ENCODE data around the gene TRIM14. TPM values are rescaled to one million over a fixed set of nuclear protein-coding genes. Genes with fewer than 3 reads are reported as not detected.

TRIM14 gene
- total RNA-seq, 1 experiment from 2014 or later, result 34.5 TPM

GRCh38 chr9:98105006-98105405 lies 14.0 kb downstream of the TRIM14 start:
- Mint-ChIP-seq H3K4me1 (ENCODE audit: low read depth, unreplicated experiment) (peaks cover 12% of the 10 kb centered on the region), H3K27me3 (ENCODE audit: insufficient read depth, unreplicated experiment) (no peaks in the 10 kb centered on the region), H3K27ac (ENCODE audit: unreplicated experiment) (no peak overlapping the region), H3K9me3 (ENCODE audit: unreplicated experiment) (no peaks in the 10 kb centered on the region), H3K36me3 (ENCODE audit: insufficient read depth, unreplicated experiment) (peaks cover 41% of the 10 kb centered on the region), H3K4me3 (ENCODE audit: unreplicated experiment) (no peak overlapping the region)
- Histone ChIP-seq H3K36me3 (ENCODE audit: control insufficient read depth, insufficient read depth, low read length) (peaks cover 7% of the 10 kb centered on the region), H3K27me3 (replicated peaks; ENCODE audit: control insufficient read depth, insufficient read depth, low read length) (no peaks in the 10 kb centered on the region), H3K4me3 (ENCODE audit: low read depth, low read length) (no peak overlapping the region), H3K9me3 (peaks cover 14% of the 10 kb centered on the region), H3K4me1 (peaks cover 12% of the 10 kb centered on the region)
- CTCF ChIA-PET, result no interaction called here
- peak in 1 of 2 experiments; percentile 26 for DNase-seq
- intact Hi-C loops (cut with micrococcal nuclease; ENCODE audit: unreplicated experiment), result no loop called here
- no TSS peak for BruUV-seq (replicated peaks)
- POLR2A ChIA-PET, result no interaction called here
- no peak for TF ChIP-seq CTCF (IDR thresholded peaks at IDR 0.05; ENCODE audit: insufficient read depth in 1 of 2, low read depth in 1 of 2, low read length in 1 of 2, severe bottlenecking in 1 of 2, unreplicated experiment in 1 of 2)

- CTCF ChIA-PET, result no interaction called here
- DNase-seq, result peak in 1 of 2 experiments; percentile 26
- Histone ChIP-seq H3K27me3 (replicated peaks; ENCODE audit: control insufficient read depth, insufficient read depth, low read length) (no peaks in the 10 kb centered on the region), H3K9me3 (peaks cover 14% of the 10 kb centered on the region), H3K4me1 (peaks cover 17% of the 10 kb centered on the region), H3K36me3 (ENCODE audit: control insufficient read depth, insufficient read depth, low read length) (peaks cover 9% of the 10 kb centered on the region), H3K4me3 (ENCODE audit: low read depth, low read length) (no peak overlapping the region)
- Mint-ChIP-seq H3K4me3 (ENCODE audit: unreplicated experiment) (no peak overlapping the region), H3K27ac (ENCODE audit: unreplicated experiment) (no peak overlapping the region), H3K27me3 (ENCODE audit: insufficient read depth, unreplicated experiment) (no peaks in the 10 kb centered on the region), H3K9me3 (ENCODE audit: unreplicated experiment) (no peaks in the 10 kb centered on the region), H3K4me1 (ENCODE audit: low read depth, unreplicated experiment) (peaks cover 16% of the 10 kb centered on the region), H3K36me3 (ENCODE audit: insufficient read depth, unreplicated experiment) (peaks cover 43% of the 10 kb centered on the region)
- no peak for TF ChIP-seq CTCF (IDR thresholded peaks at IDR 0.05; ENCODE audit: insufficient read depth in 1 of 2, low read depth in 1 of 2, low read length in 1 of 2, severe bottlenecking in 1 of 2, unreplicated experiment in 1 of 2)
- POLR2A ChIA-PET, result no interaction called here
- intact Hi-C loops (cut with micrococcal nuclease; ENCODE audit: unreplicated experiment), result no loop called here
- BruUV-seq (replicated peaks), result no TSS peak
Measured at GRCh38 chr9:98104445-98104881, 14.6 kb downstream of the TRIM14 start.

- Mint-ChIP-seq H3K27ac (ENCODE audit: unreplicated experiment) (no peak overlapping the region), H3K36me3 (ENCODE audit: insufficient read depth, unreplicated experiment) (peaks cover 32% of the 10 kb centered on the region), H3K4me1 (ENCODE audit: low read depth, unreplicated experiment) (peaks cover 25% of the 10 kb centered on the region), H3K27me3 (ENCODE audit: insufficient read depth, unreplicated experiment) (no peaks in the 10 kb centered on the region), H3K4me3 (ENCODE audit: unreplicated experiment) (no peak overlapping the region), H3K9me3 (ENCODE audit: unreplicated experiment) (no peaks in the 10 kb centered on the region)
- Histone ChIP-seq H3K36me3 (ENCODE audit: control insufficient read depth, insufficient read depth, low read length) (peaks cover 14% of the 10 kb centered on the region), H3K4me1 (peaks cover 30% of the 10 kb centered on the region), H3K4me3 (ENCODE audit: low read depth, low read length) (no peak overlapping the region), H3K9me3 (peaks cover 10% of the 10 kb centered on the region), H3K27me3 (replicated peaks; ENCODE audit: control insufficient read depth, insufficient read depth, low read length) (no peaks in the 10 kb centered on the region)
- no peak for DNase-seq
- POLR2A ChIA-PET, result interaction anchor here (0.9 kb wide), 1 partner anchor 154 kb away, joined by 8 read pairs; no protein-coding TSS in a partner anchor
- TF ChIP-seq CTCF (IDR thresholded peaks at IDR 0.05; ENCODE audit: insufficient read depth in 1 of 2, low read depth in 1 of 2, low read length in 1 of 2, severe bottlenecking in 1 of 2, unreplicated experiment in 1 of 2), result no peak
- BruUV-seq (replicated peaks), result no TSS peak
- CTCF ChIA-PET, result no interaction called here
- intact Hi-C loops (cut with micrococcal nuclease; ENCODE audit: unreplicated experiment), result no loop called here
Measured at GRCh38 chr9:98101868-98102273, 17.2 kb downstream of the TRIM14 start.

All from Caco-2 (cell line).